HPDE6-E6E7 (cell line): ENCODE data around the gene RNF17.

ENCODE experiments used
- DNase-seq: peaks from one replicate; pipeline ENCODE4 v3.0.0; 2011; ENCODE audit warnings: missing footprints; ENCODE audit errors: extremely low spot score

RNF17 gene

DNA sequence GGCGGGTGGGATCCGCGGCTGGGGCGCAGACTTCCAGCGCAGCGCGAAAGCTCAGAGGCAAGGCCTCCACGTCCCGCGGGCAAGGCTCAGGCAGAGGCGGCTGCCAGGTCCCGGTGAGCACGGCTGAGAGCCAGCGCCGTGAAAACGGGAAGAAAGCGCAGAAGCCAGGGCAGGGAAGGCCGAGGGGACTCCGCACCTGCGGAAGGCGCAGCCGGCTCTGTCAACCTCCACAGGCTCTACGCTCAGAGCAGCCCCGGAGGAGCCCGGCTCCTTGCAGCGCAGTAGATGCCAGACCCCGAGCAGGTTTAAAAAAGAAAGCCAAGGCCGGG is 131.0 kb downstream of the RNF17 start:
- DNase-seq, result no peak

DNA sequence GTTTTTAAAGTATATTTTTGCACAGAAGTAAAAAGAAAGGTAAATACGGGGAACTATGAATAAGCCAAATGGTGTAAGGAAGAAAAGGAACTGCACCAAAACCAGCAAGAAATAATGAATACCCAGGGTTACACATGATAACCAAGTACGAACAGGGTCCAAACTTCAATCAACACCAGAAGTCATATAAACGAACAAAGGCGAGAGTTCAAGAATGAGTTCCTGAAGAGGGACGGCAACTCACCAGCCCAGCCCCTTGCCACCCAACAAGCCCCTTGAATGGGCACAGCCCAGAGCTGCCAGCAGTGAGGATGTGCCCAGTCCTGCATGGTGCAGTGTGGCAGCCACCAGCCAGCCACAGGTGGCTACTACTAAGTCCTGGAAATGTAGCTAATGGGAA is 132.1 kb downstream of the RNF17 start:
- no peak for DNase-seq

DNA sequence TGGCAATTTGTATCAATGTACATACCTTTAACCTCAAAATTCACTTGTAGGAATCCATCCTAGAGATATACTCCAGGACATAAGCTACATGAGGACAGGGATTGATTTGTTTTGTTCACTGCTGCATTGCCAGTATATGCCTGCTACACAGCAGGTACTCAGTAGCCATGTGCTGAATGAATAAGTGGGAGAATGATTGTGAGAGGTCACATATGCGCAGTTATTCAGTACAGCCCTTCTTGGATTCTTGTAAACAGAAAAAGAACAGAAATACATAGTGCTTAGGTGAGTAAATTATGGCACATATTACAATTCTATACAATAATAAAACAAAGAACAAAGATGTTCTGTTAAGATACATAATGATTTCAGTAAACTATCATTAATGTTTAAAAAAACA is 133.3 kb downstream of the RNF17 start:
- no peak for DNase-seq

DNA sequence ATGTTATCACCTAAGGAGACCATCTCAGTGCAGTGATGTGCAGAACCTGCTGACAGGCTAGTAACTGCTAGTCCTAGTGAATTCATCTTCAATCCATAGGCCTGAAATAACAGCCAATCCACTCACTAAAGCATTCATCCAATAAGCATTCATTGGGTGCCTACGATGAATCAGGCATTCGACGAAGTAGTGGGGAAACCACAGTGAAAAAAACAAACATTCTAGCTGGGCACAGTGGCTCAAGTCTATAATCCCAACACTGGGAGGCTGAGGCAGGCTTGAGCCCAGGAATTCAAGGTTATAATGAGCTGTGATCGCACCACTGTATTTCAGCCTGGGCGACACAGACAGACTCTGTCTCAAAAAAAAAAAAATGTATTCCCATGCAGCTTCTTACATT is 135.6 kb downstream of the RNF17 start:
- DNase-seq, result no peak

DNA sequence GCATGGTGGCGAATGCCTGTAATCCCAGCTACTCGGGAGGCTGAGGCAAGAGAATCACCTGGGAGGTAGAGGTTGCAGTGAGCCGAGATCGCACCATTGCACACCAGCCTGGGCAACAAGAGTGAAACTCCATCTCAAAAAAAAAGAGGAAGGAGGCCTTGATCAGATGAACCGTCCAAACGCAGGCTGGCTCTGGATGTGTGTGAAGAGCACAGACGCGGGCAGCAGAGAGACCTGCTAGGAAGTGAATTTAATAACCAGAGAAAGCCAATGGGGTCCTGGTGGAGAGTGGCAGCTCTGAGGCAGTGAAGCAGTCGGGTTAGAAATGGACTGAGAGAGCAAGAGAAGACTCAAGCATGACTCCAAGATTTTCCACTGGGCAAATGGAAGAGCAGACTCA is 136.5 kb downstream of the RNF17 start:
- DNase-seq, result no peak

DNA sequence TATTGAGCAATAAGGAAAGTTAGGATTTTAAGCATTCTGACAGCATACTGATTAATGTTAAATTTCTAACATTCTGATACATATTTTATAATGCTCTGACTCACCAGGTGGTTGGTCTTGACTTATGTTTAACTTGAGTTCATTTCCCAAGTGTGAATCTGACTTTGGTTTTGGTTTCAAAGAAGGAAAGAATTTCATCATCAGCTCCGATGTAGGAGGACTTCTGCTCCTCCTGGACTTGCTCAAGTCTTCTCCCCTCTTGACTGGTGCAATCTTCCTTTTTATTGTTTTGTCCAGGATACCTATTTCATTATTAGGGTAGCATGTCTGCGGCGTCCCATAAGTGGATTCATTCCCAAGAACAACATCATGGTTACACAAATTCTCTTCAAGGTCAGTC is 141.3 kb downstream of the RNF17 start:
- DNase-seq, result no peak

DNA sequence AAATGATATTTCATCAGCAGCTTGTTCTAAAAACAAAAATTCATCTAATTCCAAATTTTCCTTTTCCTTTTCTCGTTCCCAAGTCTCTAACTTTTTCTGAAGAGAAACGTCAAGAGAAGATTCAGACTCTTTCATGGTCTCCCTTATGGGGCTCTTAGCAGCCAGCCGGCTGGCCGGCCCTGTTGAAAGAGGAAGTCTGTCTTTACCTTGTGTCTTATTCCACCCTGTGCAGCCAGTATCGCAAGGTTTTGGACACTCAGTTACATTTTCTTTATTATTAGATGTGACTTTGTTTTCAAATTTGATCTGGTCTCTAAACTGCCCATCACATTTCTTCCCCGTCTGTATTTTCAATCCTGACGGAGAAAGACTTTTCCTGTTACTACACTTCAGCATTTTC is 142.3 kb downstream of the RNF17 start:
- no peak for DNase-seq

DNA sequence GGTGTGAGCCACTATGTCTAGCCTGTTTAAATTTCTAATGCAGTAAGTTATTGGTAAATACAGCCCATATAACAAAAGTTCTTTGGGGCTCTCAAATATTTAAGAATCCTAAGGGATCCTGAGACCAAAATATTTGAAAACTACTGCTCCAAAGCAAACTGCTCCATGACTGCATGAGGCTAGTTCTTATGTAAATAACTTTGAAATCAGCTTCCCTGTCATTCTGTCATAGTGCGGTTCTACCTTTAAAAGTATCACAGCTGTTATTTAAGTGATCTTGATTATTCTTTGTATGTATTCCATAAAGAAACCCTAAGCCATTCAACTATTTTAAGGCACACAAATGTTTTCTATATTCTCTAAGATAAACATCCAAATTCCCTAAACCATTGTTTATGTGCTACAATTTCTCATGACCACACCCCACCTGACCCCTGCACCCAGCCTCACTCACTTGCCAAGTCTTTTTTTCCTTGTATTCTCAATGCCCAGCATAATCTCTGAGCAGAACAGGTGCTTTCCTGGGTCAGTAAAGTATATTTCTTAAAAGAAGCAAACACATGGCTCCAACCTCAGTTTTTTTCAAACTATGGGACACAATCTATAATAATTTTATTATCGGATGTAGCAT is 146.6 kb downstream of the RNF17 start:
- no peak for DNase-seq

DNA sequence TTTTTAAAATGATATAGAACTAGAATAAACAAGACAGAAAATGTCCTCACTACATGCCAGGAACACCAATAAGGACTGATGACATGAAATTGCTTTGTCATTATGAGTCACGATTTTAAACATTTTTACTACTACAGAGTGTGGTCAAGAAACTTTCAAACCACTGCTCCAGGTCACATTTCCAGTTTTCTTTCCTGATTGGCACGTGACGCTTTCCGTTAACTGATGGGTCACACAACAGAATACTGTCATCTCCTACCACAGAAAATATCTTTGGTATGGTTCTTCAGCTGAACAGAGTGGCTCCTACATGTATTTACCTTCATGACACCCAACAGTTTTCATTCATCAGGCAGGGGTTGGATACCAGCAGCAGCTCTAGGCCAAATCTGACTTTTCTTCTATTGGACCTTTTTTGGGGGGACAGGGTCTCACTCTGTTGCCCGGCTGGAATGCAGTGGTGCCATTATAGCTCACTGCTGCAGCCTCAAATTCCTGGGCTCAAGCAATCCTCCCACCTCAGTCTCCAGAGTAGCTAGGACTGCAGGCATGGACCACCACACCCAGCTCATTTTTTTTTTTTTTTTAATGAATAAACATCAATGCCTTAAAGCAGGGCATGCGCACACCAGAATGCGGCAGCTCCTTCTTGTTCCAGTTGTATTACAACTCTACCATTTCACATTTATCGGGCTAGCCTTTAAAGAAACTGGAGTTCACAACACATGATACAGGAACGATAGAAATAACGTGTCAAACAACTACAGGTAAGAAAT is 147.4 kb downstream of the RNF17 start:
- no peak for DNase-seq

DNA sequence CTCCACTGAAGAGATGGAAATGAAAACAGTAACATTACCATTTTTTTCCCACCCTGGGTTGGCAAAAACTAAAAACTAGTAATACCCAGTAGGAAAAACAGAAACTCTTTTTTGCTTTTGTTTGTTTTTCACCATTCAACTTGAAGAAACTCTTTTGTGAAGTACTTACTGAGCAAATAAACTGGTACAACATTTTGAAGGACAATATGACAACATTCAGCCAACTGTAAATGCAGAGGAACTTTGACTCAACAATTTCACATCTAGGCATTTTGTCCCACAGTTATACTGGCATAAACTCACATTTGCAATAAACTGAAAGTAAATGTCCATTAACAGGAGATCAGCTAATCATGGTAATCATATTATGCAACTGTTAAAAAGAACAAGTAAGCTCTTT is 152.5 kb downstream of the RNF17 start:
- no peak for DNase-seq

DNA sequence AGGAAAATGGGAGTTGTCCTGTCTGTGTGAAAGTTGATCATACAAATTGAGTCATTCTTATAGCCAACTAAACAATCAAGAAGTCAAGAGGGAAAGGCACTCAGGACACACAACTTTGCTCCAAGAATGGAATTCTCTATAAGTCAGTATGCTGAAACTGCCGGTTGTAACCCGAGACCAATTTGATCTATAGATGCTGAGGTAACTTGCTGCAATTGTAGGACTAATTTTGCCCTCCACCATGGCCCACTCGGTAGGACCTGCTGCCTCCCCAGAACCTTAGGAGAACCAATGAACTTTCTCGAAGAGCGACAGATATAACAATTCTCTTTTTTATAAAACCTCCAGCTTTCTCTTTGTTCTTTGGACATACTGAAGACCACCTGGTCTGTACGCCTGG is 157.0 kb downstream of the RNF17 start:
- no peak for DNase-seq

DNA sequence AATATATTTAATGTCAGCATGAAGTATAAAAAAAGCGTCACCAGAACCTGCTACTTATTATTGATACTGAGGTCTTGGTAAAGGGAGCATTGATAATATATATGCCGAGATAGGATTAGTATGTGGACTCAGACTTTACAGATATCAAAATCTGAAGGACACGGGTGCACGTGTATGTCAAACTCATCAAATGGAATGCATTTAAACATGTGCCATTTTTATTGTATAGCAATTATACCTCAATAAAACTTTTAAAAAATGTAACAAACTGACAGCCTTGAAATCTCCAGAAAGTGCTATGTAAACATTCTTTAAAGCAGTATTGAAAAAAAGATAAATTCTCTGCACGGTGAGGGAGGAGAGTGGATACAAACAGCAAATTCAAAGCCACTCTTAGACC is 157.9 kb downstream of the RNF17 start:
- DNase-seq, result no peak

DNA sequence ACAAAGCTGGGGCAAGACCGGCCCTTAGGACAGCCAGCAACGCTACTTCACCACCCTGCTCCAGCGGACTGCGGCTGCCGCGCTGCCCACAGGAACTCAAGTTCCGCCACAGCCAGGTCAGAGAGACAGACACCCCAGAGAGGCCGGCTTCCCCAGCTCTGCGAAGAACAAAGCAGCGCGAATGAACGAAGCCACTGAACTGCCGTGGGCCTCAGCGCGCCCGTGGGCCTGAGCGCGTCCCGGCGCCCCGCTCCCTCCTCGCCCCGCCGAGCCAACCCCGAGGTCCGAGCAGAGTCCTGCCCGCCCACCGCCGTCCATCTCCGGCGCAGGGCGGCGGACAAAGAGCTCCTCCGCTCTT is 158.4 kb downstream of the RNF17 start:
- peak; percentile 7 for DNase-seq

DNA sequence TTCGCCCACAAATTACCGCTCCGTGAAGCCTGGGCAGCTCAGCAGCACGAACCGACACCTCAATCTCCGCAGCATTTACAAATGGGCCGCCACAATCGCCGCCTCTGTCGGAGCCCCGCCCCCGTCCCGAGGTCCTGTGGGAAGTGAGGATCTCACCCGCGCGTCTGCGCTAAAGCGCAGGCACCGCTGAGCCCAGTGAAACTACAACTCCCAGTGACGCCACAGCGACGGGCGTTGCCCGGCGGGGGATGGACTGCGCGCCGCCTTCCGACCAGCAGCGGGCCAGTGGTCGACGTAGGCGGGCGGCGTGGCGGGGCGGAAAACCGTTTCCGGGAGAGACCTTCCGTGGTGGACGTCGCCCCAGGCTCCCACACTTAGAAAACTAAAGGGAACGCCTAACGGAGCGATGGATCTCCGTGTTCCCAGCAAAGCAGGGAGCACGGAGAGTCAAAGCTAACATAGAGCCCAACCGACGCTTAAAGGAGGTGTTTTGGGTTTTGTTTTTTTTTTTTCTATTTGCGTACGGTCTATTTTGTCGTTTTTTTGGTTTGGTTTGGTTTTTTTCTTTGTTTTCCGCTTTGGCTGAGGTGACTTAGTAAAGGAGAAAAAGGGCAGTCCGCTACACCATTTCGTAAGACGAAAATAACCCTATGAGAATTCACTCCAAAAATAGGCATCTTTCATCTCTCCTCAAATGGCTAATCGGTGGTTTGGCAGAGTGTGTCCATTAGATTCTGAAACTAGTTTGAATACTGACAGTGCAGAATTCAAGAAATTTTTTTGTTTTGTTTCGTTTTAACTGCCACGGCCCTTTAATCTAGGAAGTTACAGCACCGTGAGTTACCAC is 159.0 kb downstream of the RNF17 start:
- DNase-seq, result peak; percentile 72

DNA sequence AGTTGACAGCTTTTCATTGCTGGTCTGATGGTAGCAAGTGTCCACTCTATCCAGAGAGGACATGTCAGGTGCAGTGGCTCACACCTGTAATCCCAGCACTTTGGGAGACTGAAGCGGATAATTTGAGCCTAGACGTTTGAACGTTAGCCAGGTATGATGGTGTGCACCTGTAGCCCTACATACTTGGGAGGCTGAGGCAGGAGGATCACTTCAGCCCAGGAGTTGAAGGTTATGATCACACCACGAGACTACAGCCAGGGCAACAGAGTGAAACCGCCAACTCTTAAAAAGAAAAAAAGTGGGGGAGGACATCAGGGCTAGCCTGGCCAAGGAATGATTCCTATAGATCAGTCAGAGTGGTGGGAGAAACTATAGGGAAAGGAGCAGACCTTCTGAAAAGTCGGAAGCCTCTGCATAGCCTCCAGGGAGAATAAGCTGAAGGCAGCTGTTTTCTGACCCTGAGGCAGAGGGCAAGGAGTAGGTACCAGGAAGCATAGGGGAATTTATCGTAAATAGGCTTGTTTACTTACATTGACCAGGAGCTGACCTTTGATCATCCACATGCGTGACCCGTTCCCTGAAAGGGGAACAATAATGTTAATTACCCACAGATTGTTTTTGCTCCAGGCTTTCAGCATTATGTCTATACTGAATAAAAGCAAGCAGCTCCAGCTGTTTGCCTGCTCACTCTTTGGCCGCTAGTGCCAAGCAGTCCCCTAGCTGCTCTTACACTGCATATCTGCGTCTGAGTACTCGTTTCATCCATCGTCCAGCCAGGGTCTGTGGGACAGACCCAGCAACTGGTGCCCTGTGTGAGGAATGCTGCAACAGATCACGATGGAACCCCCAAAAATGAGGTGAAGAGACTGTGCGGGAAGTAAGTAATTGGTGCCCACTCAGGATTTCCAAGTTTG is 161.6 kb downstream of the RNF17 start:
- DNase-seq, result no peak

DNA sequence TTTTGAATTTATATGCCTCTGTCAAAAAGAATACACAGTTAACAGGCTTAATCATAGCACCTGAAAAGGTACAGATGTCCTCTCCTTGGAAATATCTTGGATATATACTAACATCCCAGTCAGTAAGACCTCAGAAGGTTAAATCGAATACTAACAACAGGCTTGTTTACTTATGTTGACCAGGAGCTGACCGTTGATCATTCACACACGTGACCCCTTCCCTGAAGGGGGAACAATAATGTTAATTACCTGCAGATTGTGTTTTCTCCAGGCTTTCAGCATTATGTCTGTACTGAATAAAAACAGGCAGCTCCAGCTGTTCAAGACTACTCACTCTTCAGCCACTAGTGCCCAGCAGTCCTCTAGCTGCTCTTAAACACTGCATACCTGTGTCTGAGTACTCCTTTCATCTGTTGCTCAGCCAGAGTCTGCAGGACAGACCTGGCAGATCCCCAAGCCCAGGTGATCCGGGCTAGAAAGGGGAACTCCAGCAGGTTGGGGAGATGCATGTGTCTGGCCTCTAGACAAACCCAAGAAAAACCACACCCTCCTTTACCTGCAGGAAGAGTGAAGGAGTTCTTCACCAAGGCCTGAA is 163.9 kb downstream of the RNF17 start:
- DNase-seq, result no peak

DNA sequence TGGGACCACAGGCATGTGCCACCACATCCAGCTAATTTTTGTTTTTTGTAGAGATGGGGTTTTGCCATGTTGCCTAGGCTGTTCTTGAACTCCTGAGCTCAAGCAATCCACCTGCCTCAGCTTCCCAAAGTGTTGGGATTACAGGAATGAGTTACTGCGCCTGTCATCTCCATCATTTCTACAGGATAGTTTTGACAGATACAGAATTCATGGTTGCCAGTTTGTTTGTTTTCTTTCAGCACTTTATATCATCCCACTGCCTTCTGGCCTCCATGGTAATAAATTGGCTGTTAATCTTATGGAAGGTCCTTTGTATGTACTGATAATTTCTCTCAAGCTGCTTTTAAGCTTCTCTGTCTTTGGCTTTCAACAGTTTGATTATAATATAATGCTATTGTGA is 165.2 kb downstream of the RNF17 start:
- DNase-seq, result no peak
